GM23338 (cell line): Measurements from ENCODE around the gene OR9A2. TPM values are rescaled to one million over a fixed set of nuclear protein-coding genes. Genes with fewer than 3 reads are reported as not detected.

ENCODE experiments used
- ATAC-seq: fragments of 200-7000 bp; cut with Tn5 transposase; 3 replicates; pipeline ENCODE4 v1.9.1; 2020
- DNase-seq: peaks from one replicate; pipeline ENCODE4 v3.0.0-alpha.2; 2015; ENCODE audit warnings: low spot score
- H2AFZ ChIP-seq: fragments of 200-600 bp; sonication (generic); 2 replicates; pipeline ENCODE4 v1.8.0; 2016; ENCODE audit warnings: antibody characterized with exemption, mild to moderate bottlenecking, moderate library complexity
- H3F3A ChIP-seq: fragments of 200-600 bp; sonication (generic); replicated peaks from 2 replicates; pipeline ENCODE4 v1.8.0; 2017; ENCODE audit warnings: antibody characterized with exemption, mixed run types, low read depth
- H3K27ac ChIP-seq: fragments of 200-600 bp; sonication (generic); 2 replicates; pipeline ENCODE4 v1.6.1; 2016; ENCODE audit warnings: low read depth
- H3K27me3 ChIP-seq: fragments of 200-600 bp; sonication (generic); 2 replicates; pipeline ENCODE4 v1.8.0; 2016; ENCODE audit warnings: mild to moderate bottlenecking, mixed run types, moderate library complexity; ENCODE audit not compliant: insufficient read depth
- H3K36me3 ChIP-seq: fragments of 200-600 bp; sonication (generic); 2 replicates; pipeline ENCODE4 v1.8.0; 2016; ENCODE audit warnings: mild to moderate bottlenecking; ENCODE audit not compliant: insufficient read depth
- H3K4me1 ChIP-seq: fragments of 200-600 bp; sonication (generic); 2 replicates; pipeline ENCODE4 v1.8.0; 2016; ENCODE audit warnings: mild to moderate bottlenecking, moderate library complexity; ENCODE audit not compliant: insufficient read depth
- H3K4me2 ChIP-seq: fragments of 200-600 bp; sonication (generic); 2 replicates; pipeline ENCODE4 v1.7.1; 2017; ENCODE audit warnings: mixed run types
- H3K4me3 ChIP-seq: fragments of 200-600 bp; sonication (generic); 2 replicates; pipeline ENCODE4 v1.6.1; 2016; ENCODE audit warnings: mixed run types
- H3K79me2 ChIP-seq: fragments of 200-600 bp; sonication (generic); replicated peaks from 2 replicates; pipeline ENCODE4 v1.8.0; 2017; ENCODE audit warnings: mild to moderate bottlenecking; ENCODE audit not compliant: insufficient read depth
- H3K9me2 ChIP-seq: fragments of 200-600 bp; sonication (generic); 2 replicates; pipeline ENCODE4 v1.8.0; 2017; ENCODE audit not compliant: insufficient read depth
- H4K20me1 ChIP-seq: fragments of 200-600 bp; sonication (generic); replicated peaks from 2 replicates; pipeline ENCODE4 v1.8.0; 2017; ENCODE audit warnings: mild to moderate bottlenecking; ENCODE audit not compliant: insufficient read depth
- H3K27ac Mint-ChIP-seq: 2 replicates; pipeline ENCODE4 v1.8.0; 2020; ENCODE audit warnings: inconsistent platforms, mild to moderate bottlenecking, moderate library complexity, mixed read lengths
- H3K27me3 Mint-ChIP-seq: 3 replicates; pipeline ENCODE4 v1.8.0; 2022; ENCODE audit warnings: low read depth, mild to moderate bottlenecking, moderate library complexity, mixed read lengths, inconsistent platforms; ENCODE audit not compliant: insufficient read depth, poor library complexity
- H3K36me3 Mint-ChIP-seq: 3 replicates; pipeline ENCODE4 v1.8.0; 2021; ENCODE audit warnings: low read depth, mild to moderate bottlenecking, inconsistent platforms, moderate library complexity, mixed read lengths
- H3K4me1 Mint-ChIP-seq: 3 replicates; pipeline ENCODE4 v1.8.0; 2020; ENCODE audit warnings: mild to moderate bottlenecking, inconsistent platforms, mixed read lengths
- H3K4me3 Mint-ChIP-seq: 3 replicates; pipeline ENCODE4 v1.8.0; 2021; ENCODE audit warnings: moderate library complexity, mild to moderate bottlenecking, inconsistent platforms, mixed read lengths
- H3K9me3 Mint-ChIP-seq: 3 replicates; pipeline ENCODE4 v1.8.0; 2020; ENCODE audit warnings: moderate library complexity, mild to moderate bottlenecking, inconsistent platforms, mixed read lengths
- CREB1 ChIP-seq: fragments of 250-450 bp; sonication (Bioruptor Pico); IDR thresholded peaks from 2 replicates; pipeline ENCODE4 v1.5.0; 2020; ENCODE audit warnings: low read depth, mild to moderate bottlenecking, moderate library complexity
- EZH2 ChIP-seq: fragments of 200-600 bp; sonication (generic); IDR thresholded peaks from one replicate; pipeline ENCODE4 v1.8.0; 2017; ENCODE audit warnings: antibody characterized with exemption, mild to moderate bottlenecking, low read depth; ENCODE audit not compliant: unreplicated experiment
- EZH2phosphoT487 ChIP-seq: fragments of 200-600 bp; sonication (generic); IDR thresholded peaks from one replicate; pipeline ENCODE4 v1.8.1; 2018; ENCODE audit warnings: antibody characterized with exemption; ENCODE audit not compliant: unreplicated experiment
- JUNB ChIP-seq: IDR thresholded peaks from one replicate; pipeline ENCODE4 v1.6.1; 2016; ENCODE audit warnings: antibody characterized with exemption; ENCODE audit not compliant: unreplicated experiment
- NANOG ChIP-seq: IDR thresholded peaks from 2 replicates; pipeline ENCODE4 v1.6.1; 2016; ENCODE audit warnings: antibody characterized with exemption, borderline replicate concordance
- POLR2AphosphoS5 ChIP-seq: IDR thresholded peaks from 2 replicates; pipeline ENCODE4 v1.6.1; 2016; ENCODE audit warnings: antibody characterized with exemption, low read depth
- STAT1 ChIP-seq: IDR thresholded peaks from one replicate; pipeline ENCODE4 v1.6.1; 2016; ENCODE audit warnings: antibody characterized with exemption; ENCODE audit not compliant: unreplicated experiment
- ZNF114 ChIP-seq: fragments of 250-450 bp; sonication (Bioruptor Pico); IDR thresholded peaks from 2 replicates; pipeline ENCODE4 v1.5.0; 2020; ENCODE audit warnings: mild to moderate bottlenecking, moderate library complexity
- ZNF331 ChIP-seq: fragments of 250-450 bp; sonication (Bioruptor Pico); IDR thresholded peaks from 2 replicates; pipeline ENCODE4 v1.5.0; 2020; ENCODE audit warnings: low read depth, mild to moderate bottlenecking, moderate library complexity
- polyA plus RNA-seq: library from polyadenylated mRNA; unstranded; fragments of >200 nt; fragmentation: Nextera tagmentation; extraction: Ambion mirVana; gene quantifications from 2 replicates; pipeline ENCODE4 v1.2.1, GENCODE V29; 2016
- total RNA-seq: library from RNA; depleted of rRNA; stranded (reverse); fragments of >200 nt; shearing (Covaris generic); gene quantifications from 2 replicates; pipeline ENCODE4 v1.2.3, GENCODE V29; 2014
- TF ChIP-seq, protein P1 (sequence below): fragments of 250-450 bp; sonication (Bioruptor Pico); IDR thresholded peaks from 2 replicates; pipeline ENCODE4 v1.5.0; 2020; ENCODE audit warnings: mild to moderate bottlenecking, moderate library complexity
- TF ChIP-seq, protein P2 (sequence below), 2 experiments: fragments of 200-600 bp in 1 of 2; sonication (generic) in 1 of 2; conservative IDR thresholded peaks; 2 replicates each; pipeline versions ENCODE4 v1.5.1 to v1.6.1; 2016 to 2017; ENCODE audit warnings: antibody characterized with exemption in 2 of 2, low read depth in 2 of 2, mild to moderate bottlenecking in 2 of 2, moderate library complexity in 1 of 2
- TF ChIP-seq, protein P3 (sequence below): IDR thresholded peaks from 2 replicates; pipeline ENCODE4 v1.6.1; 2016; ENCODE audit warnings: antibody characterized with exemption
- TF ChIP-seq, protein P4 (sequence below): IDR thresholded peaks from one replicate; pipeline ENCODE4 v1.6.1; 2018; ENCODE audit warnings: antibody characterized with exemption; ENCODE audit not compliant: unreplicated experiment

OR9A2 gene
- total and polyA plus RNA-seq, 2 experiments from 2014 or later: not detected

DNA sequence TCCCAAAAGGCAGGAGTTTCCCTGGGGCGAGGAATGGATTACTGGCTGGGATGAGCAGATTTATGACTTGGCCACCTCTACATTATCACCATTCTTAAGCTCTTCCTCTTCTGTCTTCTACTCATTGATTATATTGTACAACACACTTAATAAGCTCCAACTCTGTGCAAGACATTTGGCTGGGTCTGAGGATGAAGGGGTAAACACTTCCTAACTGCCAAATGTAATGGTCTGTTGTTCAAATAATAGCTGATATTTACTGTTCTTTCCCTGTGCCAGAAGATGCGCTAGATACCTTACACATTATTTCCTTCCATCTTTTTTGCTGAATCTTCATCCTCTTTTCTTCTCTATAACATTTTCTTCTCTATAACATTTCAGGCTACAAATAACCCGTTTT lies 36.8 kb upstream of the OR9A2 start:
- H3K27ac Mint-ChIP-seq: no peak overlapping the region
- TF ChIP-seq EZH2phosphoT487 (no peak), ZNF331 (CRISPR knock-in tag) (no peak), ZNF114 (no peak), JUNB (no peak), EZH2 (no peak), CREB1 (CRISPR knock-in tag) (no peak), POLR2AphosphoS5 (no peak), NANOG (no peak), STAT1 (no peak)
- TF ChIP-seq, protein P1, sequence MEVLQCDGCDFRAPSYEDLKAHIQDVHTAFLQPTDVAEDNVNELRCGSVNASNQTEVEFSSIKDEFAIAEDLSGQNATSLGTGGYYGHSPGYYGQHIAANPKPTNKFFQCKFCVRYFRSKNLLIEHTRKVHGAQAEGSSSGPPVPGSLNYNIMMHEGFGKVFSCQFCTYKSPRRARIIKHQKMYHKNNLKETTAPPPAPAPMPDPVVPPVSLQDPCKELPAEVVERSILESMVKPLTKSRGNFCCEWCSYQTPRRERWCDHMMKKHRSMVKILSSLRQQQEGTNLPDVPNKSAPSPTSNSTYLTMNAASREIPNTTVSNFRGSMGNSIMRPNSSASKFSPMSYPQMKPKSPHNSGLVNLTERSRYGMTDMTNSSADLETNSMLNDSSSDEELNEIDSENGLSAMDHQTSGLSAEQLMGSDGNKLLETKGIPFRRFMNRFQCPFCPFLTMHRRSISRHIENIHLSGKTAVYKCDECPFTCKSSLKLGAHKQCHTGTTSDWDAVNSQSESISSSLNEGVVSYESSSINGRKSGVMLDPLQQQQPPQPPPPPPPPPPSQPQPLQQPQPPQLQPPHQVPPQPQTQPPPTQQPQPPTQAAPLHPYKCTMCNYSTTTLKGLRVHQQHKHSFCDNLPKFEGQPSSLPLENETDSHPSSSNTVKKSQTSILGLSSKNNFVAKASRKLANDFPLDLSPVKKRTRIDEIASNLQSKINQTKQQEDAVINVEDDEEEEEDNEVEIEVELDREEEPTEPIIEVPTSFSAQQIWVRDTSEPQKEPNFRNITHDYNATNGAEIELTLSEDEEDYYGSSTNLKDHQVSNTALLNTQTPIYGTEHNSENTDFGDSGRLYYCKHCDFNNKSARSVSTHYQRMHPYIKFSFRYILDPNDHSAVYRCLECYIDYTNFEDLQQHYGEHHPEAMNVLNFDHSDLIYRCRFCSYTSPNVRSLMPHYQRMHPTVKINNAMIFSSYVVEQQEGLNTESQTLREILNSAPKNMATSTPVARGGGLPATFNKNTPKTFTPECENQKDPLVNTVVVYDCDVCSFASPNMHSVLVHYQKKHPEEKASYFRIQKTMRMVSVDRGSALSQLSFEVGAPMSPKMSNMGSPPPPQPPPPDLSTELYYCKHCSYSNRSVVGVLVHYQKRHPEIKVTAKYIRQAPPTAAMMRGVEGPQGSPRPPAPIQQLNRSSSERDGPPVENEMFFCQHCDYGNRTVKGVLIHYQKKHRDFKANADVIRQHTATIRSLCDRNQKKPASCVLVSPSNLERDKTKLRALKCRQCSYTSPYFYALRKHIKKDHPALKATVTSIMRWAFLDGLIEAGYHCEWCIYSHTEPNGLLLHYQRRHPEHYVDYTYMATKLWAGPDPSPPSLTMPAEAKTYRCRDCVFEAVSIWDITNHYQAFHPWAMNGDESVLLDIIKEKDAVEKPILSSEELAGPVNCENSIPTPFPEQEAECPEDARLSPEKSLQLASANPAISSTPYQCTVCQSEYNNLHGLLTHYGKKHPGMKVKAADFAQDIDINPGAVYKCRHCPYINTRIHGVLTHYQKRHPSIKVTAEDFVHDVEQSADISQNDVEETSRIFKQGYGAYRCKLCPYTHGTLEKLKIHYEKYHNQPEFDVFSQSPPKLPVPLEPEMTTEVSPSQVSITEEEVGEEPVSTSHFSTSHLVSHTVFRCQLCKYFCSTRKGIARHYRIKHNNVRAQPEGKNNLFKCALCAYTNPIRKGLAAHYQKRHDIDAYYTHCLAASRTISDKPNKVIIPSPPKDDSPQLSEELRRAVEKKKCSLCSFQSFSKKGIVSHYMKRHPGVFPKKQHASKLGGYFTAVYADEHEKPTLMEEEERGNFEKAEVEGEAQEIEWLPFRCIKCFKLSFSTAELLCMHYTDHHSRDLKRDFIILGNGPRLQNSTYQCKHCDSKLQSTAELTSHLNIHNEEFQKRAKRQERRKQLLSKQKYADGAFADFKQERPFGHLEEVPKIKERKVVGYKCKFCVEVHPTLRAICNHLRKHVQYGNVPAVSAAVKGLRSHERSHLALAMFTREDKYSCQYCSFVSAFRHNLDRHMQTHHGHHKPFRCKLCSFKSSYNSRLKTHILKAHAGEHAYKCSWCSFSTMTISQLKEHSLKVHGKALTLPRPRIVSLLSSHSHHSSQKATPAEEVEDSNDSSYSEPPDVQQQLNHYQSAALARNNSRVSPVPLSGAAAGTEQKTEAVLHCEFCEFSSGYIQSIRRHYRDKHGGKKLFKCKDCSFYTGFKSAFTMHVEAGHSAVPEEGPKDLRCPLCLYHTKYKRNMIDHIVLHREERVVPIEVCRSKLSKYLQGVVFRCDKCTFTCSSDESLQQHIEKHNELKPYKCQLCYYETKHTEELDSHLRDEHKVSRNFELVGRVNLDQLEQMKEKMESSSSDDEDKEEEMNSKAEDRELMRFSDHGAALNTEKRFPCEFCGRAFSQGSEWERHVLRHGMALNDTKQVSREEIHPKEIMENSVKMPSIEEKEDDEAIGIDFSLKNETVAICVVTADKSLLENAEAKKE (CRISPR knock-in tag): no peak
- TF ChIP-seq, protein P2, sequence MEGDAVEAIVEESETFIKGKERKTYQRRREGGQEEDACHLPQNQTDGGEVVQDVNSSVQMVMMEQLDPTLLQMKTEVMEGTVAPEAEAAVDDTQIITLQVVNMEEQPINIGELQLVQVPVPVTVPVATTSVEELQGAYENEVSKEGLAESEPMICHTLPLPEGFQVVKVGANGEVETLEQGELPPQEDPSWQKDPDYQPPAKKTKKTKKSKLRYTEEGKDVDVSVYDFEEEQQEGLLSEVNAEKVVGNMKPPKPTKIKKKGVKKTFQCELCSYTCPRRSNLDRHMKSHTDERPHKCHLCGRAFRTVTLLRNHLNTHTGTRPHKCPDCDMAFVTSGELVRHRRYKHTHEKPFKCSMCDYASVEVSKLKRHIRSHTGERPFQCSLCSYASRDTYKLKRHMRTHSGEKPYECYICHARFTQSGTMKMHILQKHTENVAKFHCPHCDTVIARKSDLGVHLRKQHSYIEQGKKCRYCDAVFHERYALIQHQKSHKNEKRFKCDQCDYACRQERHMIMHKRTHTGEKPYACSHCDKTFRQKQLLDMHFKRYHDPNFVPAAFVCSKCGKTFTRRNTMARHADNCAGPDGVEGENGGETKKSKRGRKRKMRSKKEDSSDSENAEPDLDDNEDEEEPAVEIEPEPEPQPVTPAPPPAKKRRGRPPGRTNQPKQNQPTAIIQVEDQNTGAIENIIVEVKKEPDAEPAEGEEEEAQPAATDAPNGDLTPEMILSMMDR (conservative IDR thresholded peaks at IDR 0.05; ENCODE audit: low read depth in 2 of 2): no peak
- TF ChIP-seq, protein P3, sequence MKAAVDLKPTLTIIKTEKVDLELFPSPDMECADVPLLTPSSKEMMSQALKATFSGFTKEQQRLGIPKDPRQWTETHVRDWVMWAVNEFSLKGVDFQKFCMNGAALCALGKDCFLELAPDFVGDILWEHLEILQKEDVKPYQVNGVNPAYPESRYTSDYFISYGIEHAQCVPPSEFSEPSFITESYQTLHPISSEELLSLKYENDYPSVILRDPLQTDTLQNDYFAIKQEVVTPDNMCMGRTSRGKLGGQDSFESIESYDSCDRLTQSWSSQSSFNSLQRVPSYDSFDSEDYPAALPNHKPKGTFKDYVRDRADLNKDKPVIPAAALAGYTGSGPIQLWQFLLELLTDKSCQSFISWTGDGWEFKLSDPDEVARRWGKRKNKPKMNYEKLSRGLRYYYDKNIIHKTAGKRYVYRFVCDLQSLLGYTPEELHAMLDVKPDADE: no peak
- TF ChIP-seq, protein P4, sequence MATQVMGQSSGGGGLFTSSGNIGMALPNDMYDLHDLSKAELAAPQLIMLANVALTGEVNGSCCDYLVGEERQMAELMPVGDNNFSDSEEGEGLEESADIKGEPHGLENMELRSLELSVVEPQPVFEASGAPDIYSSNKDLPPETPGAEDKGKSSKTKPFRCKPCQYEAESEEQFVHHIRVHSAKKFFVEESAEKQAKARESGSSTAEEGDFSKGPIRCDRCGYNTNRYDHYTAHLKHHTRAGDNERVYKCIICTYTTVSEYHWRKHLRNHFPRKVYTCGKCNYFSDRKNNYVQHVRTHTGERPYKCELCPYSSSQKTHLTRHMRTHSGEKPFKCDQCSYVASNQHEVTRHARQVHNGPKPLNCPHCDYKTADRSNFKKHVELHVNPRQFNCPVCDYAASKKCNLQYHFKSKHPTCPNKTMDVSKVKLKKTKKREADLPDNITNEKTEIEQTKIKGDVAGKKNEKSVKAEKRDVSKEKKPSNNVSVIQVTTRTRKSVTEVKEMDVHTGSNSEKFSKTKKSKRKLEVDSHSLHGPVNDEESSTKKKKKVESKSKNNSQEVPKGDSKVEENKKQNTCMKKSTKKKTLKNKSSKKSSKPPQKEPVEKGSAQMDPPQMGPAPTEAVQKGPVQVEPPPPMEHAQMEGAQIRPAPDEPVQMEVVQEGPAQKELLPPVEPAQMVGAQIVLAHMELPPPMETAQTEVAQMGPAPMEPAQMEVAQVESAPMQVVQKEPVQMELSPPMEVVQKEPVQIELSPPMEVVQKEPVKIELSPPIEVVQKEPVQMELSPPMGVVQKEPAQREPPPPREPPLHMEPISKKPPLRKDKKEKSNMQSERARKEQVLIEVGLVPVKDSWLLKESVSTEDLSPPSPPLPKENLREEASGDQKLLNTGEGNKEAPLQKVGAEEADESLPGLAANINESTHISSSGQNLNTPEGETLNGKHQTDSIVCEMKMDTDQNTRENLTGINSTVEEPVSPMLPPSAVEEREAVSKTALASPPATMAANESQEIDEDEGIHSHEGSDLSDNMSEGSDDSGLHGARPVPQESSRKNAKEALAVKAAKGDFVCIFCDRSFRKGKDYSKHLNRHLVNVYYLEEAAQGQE: no peak
- H3K27me3 Mint-ChIP-seq: no peaks in the 10 kb centered on the region
- H3K4me3 Mint-ChIP-seq: no peak overlapping the region
- Histone ChIP-seq H3K4me1 (no peaks in the 10 kb centered on the region), H3K36me3 (no peaks in the 10 kb centered on the region), H3K27ac (no peak overlapping the region), H3K4me2 (no peak overlapping the region), H3K27me3 (no peaks in the 10 kb centered on the region), H2AFZ (no peak overlapping the region), H3K79me2 (no peaks in the 10 kb centered on the region), H3K9me2 (peaks cover 7% of the 10 kb centered on the region; the same call in 1 of the 2 replicates), H3F3A (no peaks in the 10 kb centered on the region), H4K20me1 (no peaks in the 10 kb centered on the region), H3K4me3 (no peak overlapping the region)
- no peaks in the 10 kb centered on the region for H3K36me3 Mint-ChIP-seq
- ATAC-seq: no peak
- H3K4me1 Mint-ChIP-seq: peaks cover 2% of the 10 kb centered on the region; the same call in 2 of the 3 replicates
- DNase-seq: no peak
- H3K9me3 Mint-ChIP-seq: peaks cover 3% of the 10 kb centered on the region; the same call in 2 of the 3 replicates
